Ishikawa (cell line): Measurements from ENCODE around the gene OBP2B.

Source experiments
- CEBPB ChIP-seq: IDR thresholded peaks from 2 replicates; pipeline ENCODE4 v1.6.1; 2012
- CREB1 ChIP-seq: IDR thresholded peaks from 2 replicates; pipeline ENCODE4 v1.6.1; 2012; ENCODE audit warnings: low read depth
- EGR1 ChIP-seq: IDR thresholded peaks from 2 replicates; pipeline ENCODE4 v1.6.1; 2012
- EP300 ChIP-seq: IDR thresholded peaks from 2 replicates; pipeline ENCODE4 v1.6.1; 2012; ENCODE audit warnings: borderline replicate concordance
- FOXM1 ChIP-seq: IDR thresholded peaks from 2 replicates; pipeline ENCODE4 v1.6.1; 2012; ENCODE audit warnings: low read depth, borderline replicate concordance
- NFIC ChIP-seq: IDR thresholded peaks from 2 replicates; pipeline ENCODE4 v1.6.1; 2012
- RAD21 ChIP-seq: IDR thresholded peaks from 2 replicates; pipeline ENCODE4 v1.6.1; 2012; ENCODE audit warnings: low read depth
- TAF1 ChIP-seq: IDR thresholded peaks from 2 replicates; pipeline ENCODE4 v1.6.1; 2012; ENCODE audit warnings: low read depth, mild to moderate bottlenecking
- TCF12 ChIP-seq: IDR thresholded peaks from 2 replicates; pipeline ENCODE4 v1.6.1; 2012; ENCODE audit warnings: low read depth
- TEAD4 ChIP-seq: IDR thresholded peaks from 2 replicates; pipeline ENCODE4 v1.6.1; 2012
- YY1 ChIP-seq: IDR thresholded peaks from 2 replicates; pipeline ENCODE4 v1.6.1; 2012; ENCODE audit warnings: low read depth
- ZBTB7A ChIP-seq: IDR thresholded peaks from 2 replicates; pipeline ENCODE4 v1.6.1; 2012; ENCODE audit warnings: low read depth
- TF ChIP-seq, protein P1 (sequence below): IDR thresholded peaks from 2 replicates; pipeline ENCODE4 v1.6.1; 2012
- TF ChIP-seq, protein P2 (sequence below): IDR thresholded peaks from 2 replicates; pipeline ENCODE4 v1.6.1; 2012; ENCODE audit warnings: low read depth, mild to moderate bottlenecking
- TF ChIP-seq, protein P3 (sequence below): IDR thresholded peaks from 2 replicates; pipeline ENCODE4 v1.6.1; 2012

Gene OBP2B

DNA sequence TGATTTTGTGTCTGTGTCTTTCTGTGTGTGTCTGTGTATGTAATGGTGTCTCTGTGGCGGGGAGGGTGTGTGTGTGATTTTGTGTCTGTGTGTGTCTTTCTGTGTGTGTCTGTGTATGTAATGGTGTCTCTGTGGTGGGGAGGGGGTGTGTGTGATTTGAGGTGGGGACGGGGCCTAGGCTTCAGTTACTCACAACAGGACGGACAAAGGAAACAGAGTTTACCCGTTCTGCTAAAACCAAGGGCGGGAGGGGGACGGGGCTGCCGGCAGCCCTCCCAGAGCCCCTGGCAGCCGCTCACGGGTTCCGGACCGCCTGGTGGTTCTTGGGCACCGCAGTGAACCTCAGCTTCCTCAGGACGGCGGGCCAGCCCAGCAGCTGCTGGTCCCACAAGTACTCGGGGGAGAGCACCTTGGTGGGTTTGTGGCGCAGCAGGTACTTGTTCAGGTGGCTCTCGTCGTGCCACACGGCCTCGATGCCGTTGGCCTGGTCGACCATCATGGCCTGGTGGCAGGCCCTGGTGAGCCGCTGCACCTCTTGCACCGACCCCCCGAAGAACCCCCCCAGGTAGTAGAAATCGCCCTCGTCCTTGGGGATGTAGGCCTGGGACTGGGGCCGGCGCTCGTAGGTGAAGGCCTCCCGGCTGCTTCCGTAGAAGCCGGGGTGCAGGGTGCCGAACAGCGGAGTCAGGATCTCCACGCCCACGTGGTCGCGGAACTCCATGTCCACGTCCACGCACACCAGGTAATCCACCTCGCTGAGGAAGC is 46.5 kb upstream of the OBP2B start:
- TF ChIP-seq NFIC (no peak), EGR1 (no peak), CREB1 (no peak), YY1 (no peak), CEBPB (no peak), ZBTB7A (no peak), FOXM1 (no peak), EP300 (no peak), TAF1 (no peak), RAD21 (no peak), TEAD4 (no peak), TCF12 (no peak)
- TF ChIP-seq, protein P1, sequence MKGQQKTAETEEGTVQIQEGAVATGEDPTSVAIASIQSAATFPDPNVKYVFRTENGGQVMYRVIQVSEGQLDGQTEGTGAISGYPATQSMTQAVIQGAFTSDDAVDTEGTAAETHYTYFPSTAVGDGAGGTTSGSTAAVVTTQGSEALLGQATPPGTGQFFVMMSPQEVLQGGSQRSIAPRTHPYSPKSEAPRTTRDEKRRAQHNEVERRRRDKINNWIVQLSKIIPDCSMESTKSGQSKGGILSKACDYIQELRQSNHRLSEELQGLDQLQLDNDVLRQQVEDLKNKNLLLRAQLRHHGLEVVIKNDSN = no peak
- TF ChIP-seq, protein P2, sequence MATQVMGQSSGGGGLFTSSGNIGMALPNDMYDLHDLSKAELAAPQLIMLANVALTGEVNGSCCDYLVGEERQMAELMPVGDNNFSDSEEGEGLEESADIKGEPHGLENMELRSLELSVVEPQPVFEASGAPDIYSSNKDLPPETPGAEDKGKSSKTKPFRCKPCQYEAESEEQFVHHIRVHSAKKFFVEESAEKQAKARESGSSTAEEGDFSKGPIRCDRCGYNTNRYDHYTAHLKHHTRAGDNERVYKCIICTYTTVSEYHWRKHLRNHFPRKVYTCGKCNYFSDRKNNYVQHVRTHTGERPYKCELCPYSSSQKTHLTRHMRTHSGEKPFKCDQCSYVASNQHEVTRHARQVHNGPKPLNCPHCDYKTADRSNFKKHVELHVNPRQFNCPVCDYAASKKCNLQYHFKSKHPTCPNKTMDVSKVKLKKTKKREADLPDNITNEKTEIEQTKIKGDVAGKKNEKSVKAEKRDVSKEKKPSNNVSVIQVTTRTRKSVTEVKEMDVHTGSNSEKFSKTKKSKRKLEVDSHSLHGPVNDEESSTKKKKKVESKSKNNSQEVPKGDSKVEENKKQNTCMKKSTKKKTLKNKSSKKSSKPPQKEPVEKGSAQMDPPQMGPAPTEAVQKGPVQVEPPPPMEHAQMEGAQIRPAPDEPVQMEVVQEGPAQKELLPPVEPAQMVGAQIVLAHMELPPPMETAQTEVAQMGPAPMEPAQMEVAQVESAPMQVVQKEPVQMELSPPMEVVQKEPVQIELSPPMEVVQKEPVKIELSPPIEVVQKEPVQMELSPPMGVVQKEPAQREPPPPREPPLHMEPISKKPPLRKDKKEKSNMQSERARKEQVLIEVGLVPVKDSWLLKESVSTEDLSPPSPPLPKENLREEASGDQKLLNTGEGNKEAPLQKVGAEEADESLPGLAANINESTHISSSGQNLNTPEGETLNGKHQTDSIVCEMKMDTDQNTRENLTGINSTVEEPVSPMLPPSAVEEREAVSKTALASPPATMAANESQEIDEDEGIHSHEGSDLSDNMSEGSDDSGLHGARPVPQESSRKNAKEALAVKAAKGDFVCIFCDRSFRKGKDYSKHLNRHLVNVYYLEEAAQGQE = no peak
- TF ChIP-seq, protein P3, sequence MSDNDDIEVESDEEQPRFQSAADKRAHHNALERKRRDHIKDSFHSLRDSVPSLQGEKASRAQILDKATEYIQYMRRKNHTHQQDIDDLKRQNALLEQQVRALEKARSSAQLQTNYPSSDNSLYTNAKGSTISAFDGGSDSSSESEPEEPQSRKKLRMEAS = no peak

DNA sequence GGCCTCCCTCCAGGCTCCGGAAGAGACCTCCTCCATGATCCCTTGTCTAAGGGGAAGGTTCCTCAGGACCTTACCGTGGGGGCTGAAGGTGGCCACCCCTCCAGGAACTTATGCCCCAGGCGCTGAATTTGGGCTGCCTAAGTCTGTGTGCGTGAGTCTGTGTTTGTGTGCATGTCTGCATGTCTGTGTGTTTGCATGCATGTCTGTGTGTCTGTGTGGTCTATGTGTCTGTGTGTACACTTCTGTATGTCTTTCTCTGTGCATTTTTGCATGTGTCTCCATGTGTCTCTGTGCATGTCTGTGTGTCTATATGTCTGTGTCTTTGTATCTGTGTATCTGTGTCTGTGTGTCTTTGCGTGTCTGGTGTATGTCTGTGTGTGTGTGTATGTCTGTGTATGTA is 45.4 kb upstream of the OBP2B start:
- TF ChIP-seq, protein P2 = no peak
- TF ChIP-seq EGR1 (no peak), EP300 (no peak), CREB1 (no peak), TCF12 (no peak), TAF1 (no peak), ZBTB7A (no peak), NFIC (no peak), FOXM1 (no peak), CEBPB (no peak)
- TF ChIP-seq, protein P3 = no peak

DNA sequence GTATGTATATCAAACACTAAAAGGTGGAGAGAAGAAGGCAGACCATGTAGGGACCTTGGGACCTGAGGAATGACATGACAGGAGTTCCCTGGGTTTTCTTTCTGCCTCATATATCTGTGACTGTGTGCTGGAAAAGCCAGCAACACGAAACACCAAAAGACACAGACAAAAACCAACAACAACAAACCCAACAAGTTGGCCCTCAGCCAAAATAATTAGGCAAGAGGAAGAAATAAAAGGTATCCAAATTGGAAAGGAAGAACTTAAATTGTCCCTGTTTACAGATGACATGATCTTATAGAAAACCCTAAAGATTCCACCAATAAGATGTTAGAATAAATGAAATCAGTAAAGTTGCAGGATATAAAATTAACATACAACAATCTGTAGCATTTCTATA is 44.2 kb upstream of the OBP2B start:
- TF ChIP-seq EGR1 (no peak), YY1 (no peak), FOXM1 (no peak), CREB1 (no peak), CEBPB (no peak), RAD21 (no peak), NFIC (no peak), TAF1 (no peak), TEAD4 (no peak), TCF12 (no peak), EP300 (no peak), ZBTB7A (no peak)
- TF ChIP-seq, protein P1 = no peak
- TF ChIP-seq, protein P2 = no peak
- TF ChIP-seq, protein P3 = no peak
